K562 (cell line): ENCODE results near the gene PRAC2. TPM values are rescaled to one million over a fixed set of nuclear protein-coding genes. Genes with fewer than 3 reads are reported as not detected.

Experiments used
- ATAC-seq: fragments of 200-7000 bp; cut with Tn5 transposase; 3 replicates; pipeline ENCODE4 v1.9.1; 2020; ENCODE audit warnings: moderate library complexity
- BruUV-seq: library from RNA; stranded (reverse); fragments of 400-500 nt; replicated peaks from 2 replicates; lab custom pipeline; 2021; lab: Mats Ljungman, UMichigan
- CTCF ChIA-PET: fragments of 300-600 bp; formaldehyde crosslinking; extraction: SDS; loops from one replicate; lab custom pipeline; 2021; ENCODE audit warnings: low intra/inter-chr PET ratio; lab: Yijun Ruan, JAX
- POLR2A ChIA-PET: fragments of 300-600, 350-650 bp; sonication (Branson Sonifier 250); formaldehyde crosslinking; extraction: SDS; loops from one replicate; lab custom pipeline; 2021; ENCODE audit warnings: antibody characterized with exemption, inconsistent platforms; lab: Yijun Ruan, JAX
- DNase-seq, 4 experiments: peaks; one replicate each; pipeline versions ENCODE4 v3.0.0 to v3.0.0-alpha.2; 2011 to 2018; ENCODE audit warnings: low spot score in 3 of 4, mixed read lengths in 3 of 4; ENCODE audit errors: extremely low read depth in 1 of 4
- FAIRE-seq: peaks from 2 replicates; lab custom pipeline; 2011; peaks lifted over from hg19 to GRCh38; lab: Jason Lieb, UNC
- H2AFZ ChIP-seq: 2 replicates; pipeline ENCODE4 v1.6.0; 2011; ENCODE audit warnings: low read depth, low read length, control low read depth, inconsistent platforms
- H3K27ac ChIP-seq: fragments of 200-600 bp; 3 replicates; pipeline ENCODE4 v1.8.0; 2011; ENCODE audit warnings: low read depth, mild to moderate bottlenecking, control low read depth, inconsistent platforms, low read length, moderate library complexity, mixed read lengths; ENCODE audit errors: extremely low read depth
- H3K27me3 ChIP-seq, 2 experiments: fragments of 300-600 bp in 1 of 2; 2 replicates in 1 of 2; 3 replicates in 1 of 2; pipeline versions ENCODE4 v1.6.0 to v1.8.0; 2011; ENCODE audit warnings: inconsistent platforms in 2 of 2, low read length in 2 of 2, mild to moderate bottlenecking in 1 of 2, mixed read lengths in 1 of 2, moderate library complexity in 1 of 2; ENCODE audit not compliant: control insufficient read depth in 2 of 2, insufficient read depth in 2 of 2
- H3K36me3 ChIP-seq: fragments of 300-600 bp; 3 replicates; pipeline ENCODE4 v1.8.0; 2011; ENCODE audit warnings: mild to moderate bottlenecking, low read length, inconsistent platforms; ENCODE audit not compliant: control insufficient read depth, insufficient read depth
- H3K4me1 ChIP-seq, 2 experiments: fragments of 200-600 bp in 1 of 2; replicated peaks in 1 of 2; 2 replicates in 1 of 2; 3 replicates in 1 of 2; pipeline versions ENCODE4 v1.5.1 to v1.8.0; 2011; ENCODE audit warnings: inconsistent platforms in 2 of 2, low read length in 2 of 2, mild to moderate bottlenecking in 1 of 2, mixed read lengths in 1 of 2, moderate library complexity in 1 of 2; ENCODE audit not compliant: control insufficient read depth in 2 of 2, insufficient read depth in 2 of 2
- H3K4me2 ChIP-seq: 2 replicates; pipeline ENCODE4 v1.6.1; 2011; ENCODE audit warnings: low read length, control low read depth, inconsistent platforms, mixed read lengths; ENCODE audit not compliant: insufficient read depth
- H3K4me3 ChIP-seq: fragments of 200-600 bp; sonication (generic), shearing (Covaris generic); 2 replicates; pipeline ENCODE4 v1.5.1; 2016; ENCODE audit warnings: control low read depth, inconsistent platforms
- H3K79me2 ChIP-seq: fragments of 200-600 bp; 3 replicates; pipeline ENCODE4 v1.8.0; 2011; ENCODE audit warnings: low read length, inconsistent platforms; ENCODE audit not compliant: control insufficient read depth, insufficient read depth
- H3K9ac ChIP-seq, 2 experiments: 2 replicates each; pipeline versions ENCODE4 v1.6.0 to v1.6.1; 2011; ENCODE audit warnings: low read depth in 2 of 2, low read length in 2 of 2, control low read depth in 1 of 2, inconsistent platforms in 1 of 2, mild to moderate bottlenecking in 1 of 2, mixed read lengths in 1 of 2; ENCODE audit not compliant: insufficient read depth in 1 of 2
- H3K9me1 ChIP-seq: one replicate; pipeline ENCODE4 v1.6.0; 2011; ENCODE audit warnings: inconsistent platforms, mild to moderate bottlenecking, low read length, moderate library complexity; ENCODE audit not compliant: control insufficient read depth, insufficient read depth
- H3K9me3 ChIP-seq: replicated peaks from 2 replicates; pipeline ENCODE4 v1.5.1; 2011; ENCODE audit warnings: low read depth, low read length, inconsistent platforms; ENCODE audit not compliant: control insufficient read depth, insufficient read depth
- H4K20me1 ChIP-seq: replicated peaks from 2 replicates; pipeline ENCODE4 v1.6.1; 2011; ENCODE audit warnings: low read length, inconsistent platforms, mixed read lengths; ENCODE audit not compliant: control insufficient read depth, insufficient read depth
- DPF2 ChIP-seq: fragments of 450-650 bp; IDR thresholded peaks from 2 replicates; pipeline ENCODE4 v1.6.1; 2016
- ELF2 ChIP-seq: fragments of 250-450 bp; sonication (Bioruptor Pico); IDR thresholded peaks from 2 replicates; pipeline ENCODE4 v1.5.0; 2021; ENCODE audit warnings: mild to moderate bottlenecking
- SMARCA5 ChIP-seq: fragments of 450-650 bp; IDR thresholded peaks from 2 replicates; pipeline ENCODE4 v1.6.1; 2016
- ZNF512 ChIP-seq: IDR thresholded peaks from 2 replicates; pipeline ENCODE4 v1.6.1; 2016; ENCODE audit warnings: missing genetic modification characterization, missing compliant biosample characterization
- WGBS: fragments of 100-300 bp; shearing (Covaris generic); methylation state at CpG from one replicate; pipeline ENCODE4 v1.1.6; 2016; ENCODE audit warnings: low coverage, mixed read lengths; ENCODE audit not compliant: insufficient coverage; ENCODE audit errors: missing lambda C conversion rate; 5-methylcytosine and 5-hydroxymethylcytosine counted together
- in situ Hi-C: fragments of 300-500 bp; cut with MboI; formaldehyde crosslinking; loops from 4 replicates; pipeline ENCODE4 v1.15.0; 2018; ENCODE audit warnings: inconsistent platforms, mixed read lengths
- intact Hi-C: fragments of 100-400 bp; cut with micrococcal nuclease; formaldehyde crosslinking; loops from 2 replicates; pipeline ENCODE4 v1.14.2; 2022
- polyA plus RNA-seq, 8 experiments: library from polyadenylated mRNA; depleted of rRNA in 4 of 8; stranded (reverse) in 5 of 8; unstranded in 3 of 8; fragments of >200 nt; fragmentation: Nextera tagmentation in 2 of 8; fragmentation: Illumina TruSeq in 1 of 8; extraction: Ambion mirVana in 2 of 8; extraction: Trizol in 1 of 8; gene quantifications; 2 replicates each; pipeline versions ENCODE4 v1.2.1 to v1.2.3, GENCODE V29; 2011 to 2014; ENCODE audit warnings: inconsistent platforms in 1 of 8, missing spikeins in 1 of 8
- total RNA-seq, 7 experiments: library from RNA; depleted of rRNA in 6 of 7; stranded (reverse); fragments of >200 nt in 6 of 7; fragmentation: Illumina TruSeq in 2 of 7; extraction: Trizol in 2 of 7; gene quantifications; 2 replicates each; pipeline versions ENCODE4 v1.2.1 to v1.2.3, GENCODE V29; 2011 to 2021; ENCODE audit warnings: low replicate concordance in 1 of 7

Gene PRAC2
- total and polyA plus RNA-seq, 9 of the 15 experiments (the other 6 are each of a cell fraction or from before 2014, with no cell fraction given): not detected

- Histone ChIP-seq H3K9me3 (no peaks in the 10 kb centered on the region), H3K4me1 (peaks cover 0 to 14% of the 10 kb centered on the region in 2 experiments; a peak in 3 of 5 replicates), H3K36me3 (no peaks in the 10 kb centered on the region), H3K27ac (no peak overlapping the region), H3K9me1 (no peaks in the 10 kb centered on the region), H3K79me2 (no peaks in the 10 kb centered on the region), H4K20me1 (no peaks in the 10 kb centered on the region; the same call in none of the 2 replicates), H3K27me3 (peaks cover 54 to 73% of the 10 kb centered on the region in 2 experiments), H3K9ac (no peak overlapping the region), H2AFZ (no peak overlapping the region), H3K4me2 (no peak overlapping the region), H3K4me3 (no peak overlapping the region)
- POLR2A ChIA-PET: interaction anchor here (0.5 to 1.0 kb wide), 3 partner anchors 26 to 523 kb away, joined by 3 read pairs; no protein-coding TSS in a partner anchor
- no peak for TF ChIP-seq SMARCA5
- no peak for TF ChIP-seq DPF2
- CTCF ChIA-PET: no interaction called here
- BruUV-seq: no TSS peak
- 2% methylated on average over 7 of the region's 7 CpGs for WGBS
- intact Hi-C loops: no loop called here
- ATAC-seq (no peak), DNase-seq (no peak), FAIRE-seq (no peak)
- in situ Hi-C loops: no loop called here
Observed at GRCh38 chr17:48735062-48735351, 12.0 kb downstream of the PRAC2 start.

- Histone ChIP-seq H3K9me3 (no peaks in the 10 kb centered on the region), H3K36me3 (no peaks in the 10 kb centered on the region), H3K27ac (no peak overlapping the region), H3K9ac (no peak overlapping the region), H3K4me3 (no peak overlapping the region), H4K20me1 (peaks cover 3% of the 10 kb centered on the region; the same call in 1 of the 2 replicates), H3K27me3 (peaks cover 49 to 78% of the 10 kb centered on the region in 2 experiments), H2AFZ (no peak overlapping the region), H3K4me2 (no peak overlapping the region), H3K4me1 (peaks cover 0 to 14% of the 10 kb centered on the region in 2 experiments; a peak in 3 of 5 replicates), H3K9me1 (no peaks in the 10 kb centered on the region), H3K79me2 (no peaks in the 10 kb centered on the region)
- in situ Hi-C loops (no loop called here), intact Hi-C loops (no loop called here)
- WGBS: 4% methylated on average over 4 of the region's 4 CpGs
- no peak for TF ChIP-seq ELF2 (CRISPR knock-in tag)
- peak; percentile 76 for TF ChIP-seq ZNF512 (tag)
- POLR2A ChIA-PET: interaction anchor here (0.7 to 2.0 kb wide), 6 partner anchors 21 to 320 kb away, joined by 3 to 4 read pairs (median 4); no protein-coding TSS in a partner anchor
- BruUV-seq: no TSS peak
- FAIRE-seq (no peak), ATAC-seq (no peak), DNase-seq (no peak)
- CTCF ChIA-PET: no interaction called here
Observed at GRCh38 chr17:48737330-48738043, 14.5 kb downstream of the PRAC2 start.
